ENCODE data around the gene BCKDHB.
"Not testable (repeated sequence)": the region's sequence is repeated elsewhere in the genome, so short reads cannot be mapped to it uniquely, and the experiment has no call there.

- TF ChIP-seq POLR2AphosphoS5, EP300 (IDR thresholded peaks at IDR 0.05): not testable (repeated sequence)
Measured at GRCh38 chr6:80122576-80122975, 16.1 kb downstream of the BCKDHB start.

All from stomach (tissue), 4 donors.